HepG2 (cell line): ENCODE data around the gene BABAM1. TPM values are rescaled to one million over a fixed set of nuclear protein-coding genes. Genes with fewer than 3 reads are reported as not detected.

Experiments
- ARNT2 ChIP-seq: sonication (generic); formaldehyde crosslinking; IDR thresholded peaks from 2 replicates; pipeline ENCODE4 v1.8.0; 2022; ENCODE audit warnings: mild to moderate bottlenecking, low read depth, missing genetic modification reagents, moderate library complexity
- HNRNPH1 ChIP-seq: fragments of 200-400 bp; formaldehyde crosslinking; optimal IDR thresholded peaks from 2 replicates; pipeline ENCODE3; 2017; ENCODE audit warnings: mild to moderate bottlenecking, low read depth, low read length
- IRF1 ChIP-seq: sonication (generic); formaldehyde crosslinking; IDR thresholded peaks from 2 replicates; pipeline ENCODE4 v1.4.0; 2020; ENCODE audit warnings: low read depth, mild to moderate bottlenecking, missing genetic modification reagents
- KAT8 ChIP-seq: IDR thresholded peaks from 2 replicates; pipeline ENCODE4 v1.6.1; 2016; ENCODE audit warnings: missing genetic modification reagents, missing compliant biosample characterization
- MAFG ChIP-seq: sonication (generic); formaldehyde crosslinking; IDR thresholded peaks from 2 replicates; pipeline ENCODE4 v1.5.1; 2020; ENCODE audit warnings: mild to moderate bottlenecking, missing genetic modification reagents
- NFIC ChIP-seq: IDR thresholded peaks from 2 replicates; pipeline ENCODE4 v1.6.1; 2012; ENCODE audit warnings: mild to moderate bottlenecking, low read length, inconsistent platforms
- NR0B2 ChIP-seq: sonication (generic); formaldehyde crosslinking; IDR thresholded peaks from 2 replicates; pipeline ENCODE4 v1.4.0; 2020; ENCODE audit warnings: mild to moderate bottlenecking, missing genetic modification reagents
- PBX2 ChIP-seq: IDR thresholded peaks from 2 replicates; pipeline ENCODE4 v1.6.1; 2016; ENCODE audit warnings: control low read depth
- RAD51 ChIP-seq: fragments of 450-650 bp; IDR thresholded peaks from 2 replicates; pipeline ENCODE4 v1.6.1; 2016; ENCODE audit warnings: borderline replicate concordance
- RERE ChIP-seq: IDR thresholded peaks from 2 replicates; pipeline ENCODE4 v1.6.1; 2016; ENCODE audit warnings: low read depth, missing genetic modification reagents, missing compliant biosample characterization
- SIN3B ChIP-seq: fragments of 150-350 bp; IDR thresholded peaks from 2 replicates; pipeline ENCODE4 v1.6.1; 2014; ENCODE audit warnings: low read length
- TARDBP ChIP-seq: sonication (generic); formaldehyde crosslinking; IDR thresholded peaks from 2 replicates; pipeline ENCODE4 v1.8.0; 2022; ENCODE audit warnings: mild to moderate bottlenecking, missing genetic modification reagents
- ZBTB4 ChIP-seq: sonication (generic); formaldehyde crosslinking; IDR thresholded peaks from 2 replicates; pipeline ENCODE4 v1.4.0; 2020; ENCODE audit warnings: missing genetic modification reagents, mild to moderate bottlenecking, borderline replicate concordance
- ZNF343 ChIP-seq: sonication (generic); formaldehyde crosslinking; IDR thresholded peaks from 2 replicates; pipeline ENCODE4 v1.4.0; 2020; ENCODE audit warnings: mild to moderate bottlenecking, missing genetic modification reagents
- polyA plus RNA-seq, 8 experiments: library from polyadenylated mRNA; depleted of rRNA in 3 of 8; stranded (reverse) in 7 of 8; unstranded in 1 of 8; fragments of >200 nt; fragmentation: Illumina TruSeq in 4 of 8; extraction: Trizol in 4 of 8; gene quantifications; 2 replicates each; pipeline versions ENCODE4 v1.2.1 to v1.2.3, GENCODE V29; 2011 to 2016; ENCODE audit warnings: low read depth in 4 of 8, missing spikeins in 1 of 8, mixed read lengths in 1 of 8; ENCODE audit not compliant: insufficient read depth in 1 of 8
- total RNA-seq, 5 experiments: library from RNA; depleted of rRNA; stranded (reverse); fragments of >200 nt; fragmentation: Illumina TruSeq; extraction: Trizol; gene quantifications; 2 replicates each; pipeline ENCODE4 v1.2.3, GENCODE V29; 2016; ENCODE audit warnings: low read depth in 1 of 5
- TF ChIP-seq, protein P1 (sequence below): sonication (generic); formaldehyde crosslinking; IDR thresholded peaks from 2 replicates; pipeline ENCODE4 v1.4.0; 2020; ENCODE audit warnings: missing genetic modification reagents, mild to moderate bottlenecking, borderline replicate concordance

The BABAM1 gene
- total and polyA plus RNA-seq, 2 of the 13 experiments (the other 11 are each of a cell fraction or from before 2014, with no cell fraction given) = 70.0 to 82.0 TPM

GRCh38 chr19:17266975-17267788 lies at the start of gene BABAM1 (continued):
- TF ChIP-seq RERE (CRISPR knock-in tag) (no peak), ZBTB4 (CRISPR knock-in tag) (no peak), NR0B2 (CRISPR knock-in tag) (no peak), SIN3B (peak; percentile 94), RAD51 (no peak), ZNF343 (no peak), IRF1 (CRISPR knock-in tag) (no peak), NFIC (peak; percentile 32; the same call in 1 of the 2 replicates), TARDBP (0 out of 2 replicates have a peak, but pooled peaks have one; percentile 43), PBX2 (CRISPR knock-in tag) (no peak), HNRNPH1 (no peak), KAT8 (CRISPR knock-in tag) (peak; percentile 94), MAFG (CRISPR knock-in tag) (no peak), ARNT2 (CRISPR knock-in tag) (no peak; the same call in 1 of the 2 replicates)
- TF ChIP-seq, protein P1, sequence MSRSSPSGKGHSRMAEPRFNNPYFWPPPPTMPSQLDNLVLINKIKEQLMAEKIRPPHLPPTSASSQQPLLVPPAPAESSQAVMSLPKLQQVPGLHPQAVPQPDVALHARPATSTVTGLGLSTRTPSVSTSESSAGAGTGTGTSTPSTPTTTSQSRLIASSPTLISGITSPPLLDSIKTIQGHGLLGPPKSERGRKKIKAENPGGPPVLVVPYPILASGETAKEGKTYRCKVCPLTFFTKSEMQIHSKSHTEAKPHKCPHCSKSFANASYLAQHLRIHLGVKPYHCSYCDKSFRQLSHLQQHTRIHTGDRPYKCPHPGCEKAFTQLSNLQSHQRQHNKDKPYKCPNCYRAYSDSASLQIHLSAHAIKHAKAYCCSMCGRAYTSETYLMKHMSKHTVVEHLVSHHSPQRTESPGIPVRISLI = no peak
